HuH-7 (cell line): ENCODE measurements around the gene RILPL1.

Source experiments
- DNase-seq: peaks from one replicate; pipeline ENCODE4 v3.0.0; 2011; ENCODE audit warnings: low spot score

Gene RILPL1

GRCh38 chr12:123428591-123428990, 104.9 kb downstream of the RILPL1 start:
- DNase-seq = no peak

DNA sequence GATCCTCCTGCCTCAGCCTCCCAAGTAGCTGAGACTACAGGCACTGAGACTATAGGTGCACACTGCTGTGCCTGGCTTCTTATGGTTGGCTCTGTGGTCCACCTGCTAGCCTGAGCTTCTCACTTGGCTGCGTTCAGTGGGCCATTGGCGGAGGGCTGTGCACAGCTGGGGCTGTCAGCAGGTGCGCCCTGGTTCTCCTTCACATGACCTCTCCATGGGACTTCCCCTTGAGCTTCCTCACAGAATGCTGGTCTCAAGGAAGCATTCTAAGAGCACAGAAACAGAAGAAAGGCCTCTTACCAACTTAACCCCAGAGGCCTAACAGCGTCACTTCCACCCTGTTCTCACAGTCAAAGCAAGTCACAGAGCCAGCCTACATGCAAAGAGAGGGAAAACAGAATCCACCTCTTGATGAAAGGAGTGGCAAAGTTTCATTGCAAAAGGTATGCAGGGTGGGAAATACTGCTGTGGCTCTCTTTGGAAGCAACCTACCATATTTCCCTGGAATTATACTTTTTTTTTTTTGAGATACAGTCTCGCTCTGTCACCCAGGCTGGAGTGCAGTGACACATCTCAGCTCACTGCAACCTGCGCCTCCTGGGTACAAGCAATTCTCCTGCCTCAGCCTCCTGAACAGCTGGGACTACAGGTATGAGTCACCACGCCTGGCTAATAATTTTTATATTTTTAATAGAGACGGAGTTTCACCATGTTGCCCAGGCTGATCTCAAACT, 106.3 kb downstream of the RILPL1 start:
- no peak for DNase-seq

- no peak for DNase-seq
Observed at GRCh38 chr12:123421314-123421713, 112.2 kb downstream of the RILPL1 start.
